HG03521 (cell line): Measurements from ENCODE around the gene PDK1.
"Not testable (repeated sequence)": the region's sequence is repeated elsewhere in the genome, so short reads cannot be mapped to it uniquely, and the experiment has no call there.

Experiments
- ATAC-seq: cut with Tn5 transposase; IDR thresholded peaks from one replicate; pipeline ENCODE4 v1.9.1; 2021; ENCODE audit warnings: mild to moderate bottlenecking, moderate library complexity; ENCODE audit not compliant: unreplicated experiment

PDK1 gene

DNA sequence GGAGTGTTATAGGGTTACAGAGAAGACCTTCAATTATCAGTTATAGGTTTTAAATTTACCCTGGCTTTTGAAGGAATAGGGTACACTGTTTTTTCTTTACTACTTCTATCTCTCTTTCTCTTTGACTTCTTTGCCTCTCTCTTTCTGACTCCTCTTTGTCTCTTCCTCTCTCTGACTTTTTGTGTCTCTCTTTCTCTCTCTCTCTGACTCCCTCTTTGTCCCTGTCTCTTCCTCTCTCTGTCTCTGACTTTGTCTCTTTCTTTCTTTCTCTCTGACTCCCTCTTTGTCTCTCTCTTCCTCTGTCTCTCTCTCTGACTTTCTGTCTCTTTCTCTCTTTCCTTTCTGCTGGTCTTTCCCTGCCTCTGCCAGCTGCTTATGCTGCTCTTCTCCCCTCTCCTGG is 36.3 kb downstream of the PDK1 start:
- not testable (repeated sequence) for ATAC-seq

- no peak for ATAC-seq
Measured at GRCh38 chr2:172596776-172597175, 40.9 kb downstream of the PDK1 start.

- ATAC-seq: no peak
Measured at GRCh38 chr2:172597176-172597842, 41.4 kb downstream of the PDK1 start.

- no peak for ATAC-seq
Measured at GRCh38 chr2:172599947-172600346, 44.1 kb downstream of the PDK1 start.

GRCh38 chr2:172600557-172601008 is 44.7 kb downstream of the PDK1 start:
- no peak for ATAC-seq

- no peak for ATAC-seq
Measured at GRCh38 chr2:172606285-172606684, 50.4 kb downstream of the PDK1 start.

GRCh38 chr2:172607379-172607928 is 51.6 kb downstream of the PDK1 start:
- no peak for ATAC-seq

DNA sequence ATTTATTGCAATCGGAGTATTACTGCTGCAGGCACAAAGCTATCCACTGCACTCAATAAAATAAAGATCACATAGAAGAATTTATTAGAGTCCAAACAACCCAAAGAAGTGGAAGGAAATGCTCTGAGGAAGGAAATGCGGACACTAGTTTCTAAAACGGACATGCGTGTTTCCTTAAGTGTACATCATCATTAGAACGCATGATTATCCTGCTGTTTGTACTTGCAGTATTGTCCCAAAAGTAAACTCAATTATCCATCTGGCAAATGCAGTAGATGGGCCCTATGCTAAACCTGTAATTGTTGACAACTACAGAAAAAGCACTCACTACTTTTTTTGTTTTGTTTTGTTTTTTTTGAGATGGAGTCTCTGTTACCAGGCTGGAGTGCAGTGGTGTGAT is 53.6 kb downstream of the PDK1 start:
- ATAC-seq: no peak

GRCh38 chr2:172612051-172612450 is 56.2 kb downstream of the PDK1 start:
- no peak for ATAC-seq

GRCh38 chr2:172613040-172613439 is 57.1 kb downstream of the PDK1 start:
- no peak for ATAC-seq

- no peak for ATAC-seq
Measured at GRCh38 chr2:172613615-172614231, 57.8 kb downstream of the PDK1 start.

- ATAC-seq: no peak
Measured at GRCh38 chr2:172614932-172615331, 59.0 kb downstream of the PDK1 start.

GRCh38 chr2:172615727-172616261 is 59.9 kb downstream of the PDK1 start:
- ATAC-seq: no peak

DNA sequence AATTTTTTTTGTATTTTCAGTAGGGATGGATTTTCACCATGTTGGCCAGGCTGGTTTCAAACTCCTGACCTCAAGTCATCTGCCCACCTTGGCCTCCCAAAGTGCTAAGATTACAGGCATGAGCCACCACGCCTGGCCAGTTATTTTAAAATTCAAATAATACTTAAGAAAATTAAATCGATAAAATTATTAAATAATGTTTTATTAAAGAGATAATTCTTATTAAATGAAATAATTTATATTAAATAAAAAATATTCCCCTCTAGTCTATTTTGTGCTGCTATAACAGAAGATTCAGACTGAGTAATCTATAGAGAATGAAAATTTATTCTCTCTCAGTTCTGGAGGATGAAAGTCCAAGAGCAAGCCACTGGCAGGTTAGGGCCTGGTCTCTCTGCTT is 61.2 kb downstream of the PDK1 start:
- no peak for ATAC-seq

DNA sequence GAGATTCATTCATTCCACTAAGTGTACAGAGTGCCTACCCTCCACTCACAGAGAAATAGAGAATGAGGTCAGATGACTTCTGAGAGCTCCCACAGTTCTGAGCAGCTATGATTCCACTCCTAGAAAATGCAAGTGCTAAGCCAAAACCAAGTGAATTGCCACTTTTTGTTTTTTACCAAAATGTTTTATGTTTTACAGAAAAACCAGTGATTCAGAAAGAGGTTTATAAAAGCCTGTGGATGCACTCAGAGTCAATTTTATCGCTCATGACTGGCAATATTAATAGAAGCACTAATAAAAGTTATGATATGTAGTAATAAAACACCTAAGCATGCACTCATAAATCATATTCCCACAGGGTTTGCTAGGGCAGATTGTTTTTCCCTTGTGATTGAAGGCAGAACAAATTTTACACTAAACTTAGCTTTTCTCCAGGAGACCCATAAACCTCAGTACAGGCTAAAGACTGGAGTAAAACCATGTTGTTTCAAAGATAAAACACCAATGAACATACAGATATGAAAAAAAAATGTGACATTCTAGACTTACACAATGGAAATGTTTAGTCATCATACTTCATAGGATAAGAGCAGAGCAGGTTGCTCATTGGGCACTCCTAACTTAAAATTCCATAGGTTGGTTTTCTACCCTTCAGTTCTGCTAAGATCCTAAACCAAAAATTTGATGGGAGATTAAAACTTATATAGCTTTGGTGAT is 67.5 kb downstream of the PDK1 start:
- ATAC-seq: no peak

GRCh38 chr2:172624996-172625395 is 69.1 kb downstream of the PDK1 start:
- no peak for ATAC-seq

- ATAC-seq: no peak
Measured at GRCh38 chr2:172627181-172627580, 71.3 kb downstream of the PDK1 start.

GRCh38 chr2:172628085-172628484 is 72.2 kb downstream of the PDK1 start:
- no peak for ATAC-seq

DNA sequence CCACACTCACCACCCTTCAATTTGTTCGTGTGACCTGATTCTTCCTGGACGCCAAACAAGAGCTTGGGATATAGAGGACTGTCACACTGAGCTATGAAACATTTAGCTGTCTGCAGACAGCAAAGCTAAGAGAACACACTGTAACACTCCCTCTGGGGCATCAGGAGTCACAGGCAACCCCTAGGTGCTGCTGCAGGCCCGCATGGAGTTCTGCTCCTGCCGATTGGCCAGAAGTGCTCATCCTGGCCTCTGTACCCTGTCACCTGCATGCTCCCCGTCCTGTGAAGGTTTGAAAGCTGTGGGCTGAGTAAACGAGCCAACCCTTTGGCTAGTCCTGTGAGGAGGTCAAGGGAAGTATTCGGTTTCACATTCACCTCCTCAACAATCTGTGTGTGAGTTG is 73.7 kb downstream of the PDK1 start:
- ATAC-seq: no peak

GRCh38 chr2:172630181-172630580 is 74.3 kb downstream of the PDK1 start:
- ATAC-seq: no peak

- no peak for ATAC-seq
Measured at GRCh38 chr2:172634477-172634876, 78.6 kb downstream of the PDK1 start.

DNA sequence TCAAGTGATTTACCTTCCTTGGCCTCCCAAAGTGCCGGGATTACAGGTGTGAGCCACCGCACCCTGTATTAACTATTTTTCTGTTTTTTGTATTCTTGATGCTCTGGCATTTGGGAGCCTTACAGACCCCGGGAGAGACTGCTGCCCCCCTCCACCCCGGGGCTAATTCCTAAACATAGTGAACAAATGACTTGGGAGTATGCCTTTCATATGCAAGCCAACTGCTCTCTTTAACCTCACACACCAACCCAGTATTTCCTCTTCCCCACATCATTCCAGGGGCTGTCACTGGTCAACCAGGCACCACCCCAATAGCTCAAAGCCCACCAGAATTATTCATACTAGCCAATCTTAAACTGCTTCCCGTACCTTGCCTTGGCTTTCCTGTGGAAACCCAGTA is 79.7 kb downstream of the PDK1 start:
- no peak for ATAC-seq
